Right cardiac atrium (tissue), 5 donors: ENCODE results near the gene MYOF. TPM values are rescaled to one million over a fixed set of nuclear protein-coding genes. Genes with fewer than 3 reads are reported as not detected.
A peak's percentile ranks its signal among the peaks of the same experiment; 100 is the strongest.

Experiments
- ATAC-seq, 2 donors: fragments of 200-7000 bp; cut with Tn5 transposase; one replicate each; pipeline versions ENCODE4 v1.8.0 to v1.9.1; 2020; ENCODE audit warnings: moderate library complexity in 2 of 2, mild to moderate bottlenecking in 1 of 2
- DNase-seq, 3 donors: peaks; one replicate each; pipeline ENCODE4 v3.0.0-alpha.2; 2020
- H3K27ac ChIP-seq: one replicate; pipeline ENCODE4 v1.5.1; 2013; ENCODE audit warnings: mild to moderate bottlenecking, low read length, control low read depth, moderate library complexity
- H3K27me3 ChIP-seq: one replicate; pipeline ENCODE4 v1.6.1; 2013; ENCODE audit not compliant: control insufficient read depth, insufficient read depth
- H3K4me1 ChIP-seq: one replicate; pipeline ENCODE4 v1.6.1; 2013; ENCODE audit warnings: low read length; ENCODE audit not compliant: control insufficient read depth, insufficient read depth
- H3K4me3 ChIP-seq: one replicate; pipeline ENCODE4 v1.5.1; 2013; ENCODE audit warnings: low read length, control low read depth
- H3K9me3 ChIP-seq: one replicate; pipeline ENCODE4 v1.6.1; 2013; ENCODE audit warnings: low read length; ENCODE audit not compliant: control insufficient read depth
- WGBS: extraction: QIAGEN DNeasy Blood & Tissue Kit; methylation state at CpG from one replicate; pipeline ENCODE4 v1.1.7; 2013; 5-methylcytosine and 5-hydroxymethylcytosine counted together
- intact Hi-C, 4 donors: fragments of 100-400 bp; cut with DNase I; formaldehyde crosslinking; loops; one replicate each; pipeline versions ENCODE4 v1.11.0 to v1.14.0; 2022 to 2023
- polyA plus RNA-seq: library from polyadenylated mRNA; stranded (reverse); fragments of 200-250 nt; gene quantifications from one replicate; pipeline ENCODE4 v1.2.3, GENCODE V29; 2013
- total RNA-seq, 4 donors: library from RNA; stranded (reverse); fragmentation: NEBNext Ultra II Directional; extraction: Animal tissue kit (Norgen Biotek cat#: 25700); gene quantifications; one replicate each; pipeline ENCODE4 v1.2.1, GENCODE V29; 2021
- donor health status: healthy with polysubstance abuse.
- donor health status: DM: no; HTN: yes; CAD: no.
- donor health status: DM: no; HTN: no; CAD: no.
- donor health status: DM: no; HTN: yes; CAD: no; lungs with severe emphysema.
- donor health status: DM: yes; HTN: yes; CAD: no.

MYOF gene
- total and polyA plus RNA-seq, 5 donors, result 5.5 to 25.0 (median 15.6) TPM

DNA sequence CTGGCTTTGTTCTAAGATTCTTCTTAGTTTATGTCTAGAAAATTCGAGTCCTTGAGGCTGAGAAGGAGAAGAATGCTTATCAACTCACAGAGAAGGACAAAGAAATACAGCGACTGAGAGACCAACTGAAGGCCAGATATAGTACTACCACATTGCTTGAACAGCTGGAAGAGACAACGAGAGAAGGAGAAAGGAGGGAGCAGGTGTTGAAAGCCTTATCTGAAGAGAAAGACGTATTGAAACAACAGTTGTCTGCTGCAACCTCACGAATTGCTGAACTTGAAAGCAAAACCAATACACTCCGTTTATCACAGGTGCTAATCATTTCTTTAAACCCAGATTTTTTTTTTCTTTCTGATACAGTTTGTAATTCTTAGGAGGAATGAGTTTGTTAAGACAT, 20.9 kb upstream of the MYOF start:
- Histone ChIP-seq H3K4me3 (no peak overlapping the region), H3K4me1 (no peaks in the 10 kb centered on the region), H3K9me3 (no peaks in the 10 kb centered on the region), H3K27me3 (no peaks in the 10 kb centered on the region), H3K27ac (no peak overlapping the region)
- WGBS, result 42% methylated on average over 6 of the region's 6 CpGs
- no peak for ATAC-seq
- intact Hi-C loops, result no loop called here
- DNase-seq, result no peak

DNA sequence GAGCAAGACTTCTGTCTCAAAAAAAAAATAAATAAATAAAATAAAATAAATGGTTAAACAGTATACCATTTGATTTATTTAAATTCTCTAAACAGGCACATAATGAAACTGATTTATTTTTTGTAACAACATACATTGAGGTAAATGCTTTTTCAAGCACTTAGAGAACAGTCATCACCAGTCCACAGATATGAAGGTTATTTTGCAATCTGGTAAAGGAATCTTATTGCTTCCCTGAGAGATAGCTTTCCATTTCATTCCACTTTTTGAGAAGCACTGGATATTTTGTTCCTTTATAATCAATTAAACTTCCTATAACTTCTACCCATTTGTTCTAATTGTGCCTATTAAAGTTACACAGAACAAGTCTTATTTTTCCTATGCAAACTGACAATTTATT, 19.5 kb upstream of the MYOF start:
- Histone ChIP-seq H3K4me1 (no peaks in the 10 kb centered on the region), H3K4me3 (no peak overlapping the region), H3K27me3 (no peaks in the 10 kb centered on the region), H3K27ac (no peak overlapping the region), H3K9me3 (no peaks in the 10 kb centered on the region)
- ATAC-seq, result no peak
- no peak for DNase-seq
- intact Hi-C loops, result no loop called here

DNA sequence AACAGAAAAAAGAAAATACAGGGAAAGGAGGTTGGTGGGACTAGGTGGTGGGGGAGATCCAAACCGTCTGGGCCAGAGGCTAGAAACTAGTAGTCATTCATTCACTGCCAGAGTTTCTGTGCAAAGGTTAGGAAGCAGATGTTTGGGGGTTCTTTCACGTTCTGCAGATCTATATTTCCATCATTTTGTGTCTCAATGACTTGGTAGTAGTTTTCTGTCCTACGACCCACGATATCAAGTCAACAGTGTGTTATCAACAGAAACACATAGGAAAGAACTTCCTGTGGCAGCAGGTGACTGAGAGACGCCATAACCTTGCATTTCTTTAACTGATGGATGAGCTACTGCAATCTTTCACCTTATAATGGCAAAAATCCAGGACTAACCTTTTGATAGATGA, 16.0 kb upstream of the MYOF start:
- 52% methylated on average over 5 of the region's 5 CpGs for WGBS
- Histone ChIP-seq H3K27me3 (no peaks in the 10 kb centered on the region), H3K27ac (no peak overlapping the region), H3K4me3 (no peak overlapping the region), H3K4me1 (no peaks in the 10 kb centered on the region), H3K9me3 (no peaks in the 10 kb centered on the region)
- intact Hi-C loops, result no loop called here
- ATAC-seq (no peak), DNase-seq (no peak)

DNA sequence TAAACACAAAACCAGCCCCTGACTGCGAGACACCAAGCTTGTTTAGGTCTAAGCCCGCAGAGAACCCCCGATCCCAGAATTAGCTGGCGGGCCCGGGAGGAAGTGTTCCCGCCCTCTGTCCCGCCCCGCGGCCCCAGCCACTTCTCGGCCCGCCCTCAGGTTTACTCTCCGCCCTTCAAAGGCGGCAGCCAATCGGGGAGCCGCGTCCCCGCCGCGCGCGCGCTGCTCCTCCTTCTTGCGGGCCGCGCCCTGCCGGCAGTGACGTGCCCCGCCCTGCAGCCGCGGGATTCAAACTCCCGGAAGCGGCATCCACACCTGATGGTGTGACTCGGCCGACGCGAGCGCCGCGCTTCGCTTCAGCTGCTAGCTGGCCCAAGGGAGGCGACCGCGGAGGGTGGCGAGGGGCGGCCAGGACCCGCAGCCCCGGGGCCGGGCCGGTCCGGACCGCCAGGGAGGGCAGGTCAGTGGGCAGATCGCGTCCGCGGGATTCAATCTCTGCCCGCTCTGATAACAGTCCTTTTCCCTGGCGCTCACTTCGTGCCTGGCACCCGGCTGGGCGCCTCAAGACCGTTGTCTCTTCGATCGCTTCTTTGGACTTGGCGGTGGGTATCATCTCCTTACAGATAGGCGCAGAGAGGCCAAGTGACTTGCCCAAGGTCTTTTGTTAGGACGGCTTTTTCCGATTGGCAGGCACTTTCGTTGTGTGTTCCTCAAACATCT, 14.3 kb upstream of the MYOF start, which contains the start of gene CEP55:
Gene CEP55, plus strand, starts transcription at position 291 of the 720 bp plus-strand sequence. CDS start 3,440 bp downstream, outside the sequence.
- Histone ChIP-seq H3K4me1 (no peaks in the 10 kb centered on the region), H3K4me3 (peak within 1 kb of the TSS; percentile 68), H3K27me3 (no peaks in the 10 kb centered on the region), H3K9me3 (no peaks in the 10 kb centered on the region), H3K27ac (peak within 1 kb of the TSS; percentile 6)
- WGBS, result under 1% methylated on average over 68 of the region's 68 CpGs
- intact Hi-C loops, result no loop called here
- ATAC-seq, result peak; percentile 100
- peak; percentile 95 to 98 (median 98) for DNase-seq

DNA sequence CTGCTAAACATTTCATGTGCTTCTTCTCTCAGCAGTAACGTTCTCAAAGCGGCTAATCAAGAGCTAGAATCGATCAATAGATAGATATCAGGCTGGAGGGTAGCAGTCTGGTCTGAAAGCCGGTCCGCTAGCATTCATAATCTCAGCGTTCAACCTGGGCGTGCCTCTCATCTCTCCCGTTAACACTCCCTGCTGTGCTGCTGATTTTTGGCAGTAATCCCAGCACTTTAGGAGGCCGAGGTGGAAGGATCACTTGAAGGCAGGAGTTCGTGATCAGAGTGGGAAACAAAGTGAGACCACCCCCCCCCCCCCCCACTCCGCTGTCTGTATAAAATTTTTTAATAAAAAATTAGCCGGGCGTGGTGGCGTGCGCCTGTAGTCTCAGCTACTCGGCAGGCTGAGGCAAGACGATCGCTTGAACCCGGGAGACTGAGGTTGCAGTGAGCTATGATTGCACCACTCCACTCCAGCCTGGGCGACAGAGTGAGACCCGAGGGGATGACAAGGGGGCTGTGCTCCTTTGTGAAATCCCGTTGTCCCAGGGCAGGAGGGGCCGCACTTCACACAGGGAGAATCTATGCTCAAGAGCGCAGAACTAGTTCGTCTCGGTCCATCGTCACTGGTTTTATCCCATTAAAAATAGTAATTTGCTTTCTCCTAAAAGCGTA, 13.7 kb upstream of the MYOF start:
- under 1% methylated on average over 28 of the region's 28 CpGs for WGBS
- intact Hi-C loops, result no loop called here
- peak; percentile 64 to 72 for ATAC-seq
- Histone ChIP-seq H3K27ac (peak overlapping the region; percentile 6), H3K4me3 (peak overlapping the region; percentile 68), H3K9me3 (no peaks in the 10 kb centered on the region), H3K27me3 (no peaks in the 10 kb centered on the region), H3K4me1 (no peaks in the 10 kb centered on the region)
- peak; percentile 41 to 76 (median 65) for DNase-seq

DNA sequence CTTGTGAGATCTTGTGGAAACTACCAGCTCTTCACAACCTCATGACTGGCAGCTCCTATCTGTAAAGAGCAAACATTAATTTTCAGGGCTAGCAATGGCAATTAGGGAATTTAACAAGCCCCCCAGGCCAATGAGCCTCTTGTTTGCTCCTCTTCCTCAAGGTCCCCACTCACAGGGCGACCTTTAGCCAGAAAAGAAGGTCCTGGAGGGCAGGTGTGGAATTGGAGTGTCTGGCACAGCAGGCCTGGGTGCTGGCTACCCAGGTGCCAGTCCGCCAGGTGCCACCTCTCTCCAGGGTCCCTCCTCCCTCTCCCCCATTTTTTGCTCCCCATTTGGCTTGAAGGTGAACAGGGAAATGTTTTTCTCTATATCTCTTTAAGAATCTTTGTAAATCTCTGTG, 12.4 kb upstream of the MYOF start:
- no peak for DNase-seq
- ATAC-seq, result no peak
- H3K27ac ChIP-seq, result no peak overlapping the region
- no peak overlapping the region for H3K4me3 ChIP-seq
- H3K4me1 ChIP-seq, result no peaks in the 10 kb centered on the region
- WGBS, result 94% methylated on average over 2 of the region's 2 CpGs
- H3K9me3 ChIP-seq, result no peaks in the 10 kb centered on the region
- H3K27me3 ChIP-seq, result no peaks in the 10 kb centered on the region
- intact Hi-C loops, result no loop called here

DNA sequence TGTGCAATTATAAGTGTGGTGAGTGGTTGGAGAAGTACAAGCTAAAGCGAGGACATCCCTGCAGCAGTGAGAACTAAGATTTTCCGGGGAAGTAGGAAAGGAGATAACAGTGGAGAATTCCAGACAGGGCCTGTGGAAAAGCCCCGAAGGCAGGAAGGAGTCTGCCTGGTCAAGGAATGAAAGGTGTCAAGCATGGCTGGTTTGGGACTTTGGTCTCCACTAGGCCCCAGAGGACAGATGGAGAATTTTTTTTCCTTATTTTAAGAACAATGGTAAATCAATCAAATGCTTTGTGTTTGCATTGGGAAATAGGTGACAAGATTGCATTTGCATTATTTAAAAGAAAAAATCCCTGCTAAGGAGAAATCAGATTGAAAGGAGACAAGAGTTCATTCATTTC, 11.0 kb upstream of the MYOF start:
- H3K27me3 ChIP-seq, result no peaks in the 10 kb centered on the region
- no peak overlapping the region for H3K4me3 ChIP-seq
- WGBS, result 67% methylated on average over 3 of the region's 3 CpGs
- intact Hi-C loops, result no loop called here
- DNase-seq (no peak), ATAC-seq (no peak)
- no peak overlapping the region for H3K27ac ChIP-seq
- no peaks in the 10 kb centered on the region for H3K9me3 ChIP-seq
- no peaks in the 10 kb centered on the region for H3K4me1 ChIP-seq

DNA sequence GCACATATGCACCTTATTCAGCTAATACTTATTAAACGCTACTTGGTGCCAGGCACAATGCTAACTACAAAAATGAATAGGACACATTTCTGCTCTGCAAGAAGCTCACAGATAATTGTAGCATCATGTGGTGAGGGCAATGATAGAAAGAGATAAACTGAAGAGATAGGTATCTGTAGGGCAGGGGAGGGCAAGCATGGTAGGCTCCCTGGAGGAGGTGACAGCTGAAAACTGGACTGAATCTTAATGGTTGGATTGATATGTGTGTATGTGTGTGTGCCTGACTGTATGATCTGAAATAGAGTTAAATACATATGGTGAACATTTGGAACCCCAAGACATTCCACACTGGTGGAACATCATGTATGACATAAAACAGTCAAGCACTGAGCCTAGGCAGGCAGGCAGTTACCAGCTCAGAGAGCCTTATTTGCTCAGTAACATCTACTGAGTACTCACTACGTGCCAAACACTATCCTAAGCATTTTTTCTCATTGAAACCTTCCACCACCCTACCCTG, 9.5 kb upstream of the MYOF start:
- H3K27me3 ChIP-seq, result no peaks in the 10 kb centered on the region
- WGBS, result 83% methylated on average over 2 of the region's 2 CpGs
- H3K4me1 ChIP-seq, result no peaks in the 10 kb centered on the region
- DNase-seq (no peak), ATAC-seq (no peak)
- H3K27ac ChIP-seq, result no peak overlapping the region
- no peaks in the 10 kb centered on the region for H3K9me3 ChIP-seq
- intact Hi-C loops, result no loop called here
- no peak overlapping the region for H3K4me3 ChIP-seq

DNA sequence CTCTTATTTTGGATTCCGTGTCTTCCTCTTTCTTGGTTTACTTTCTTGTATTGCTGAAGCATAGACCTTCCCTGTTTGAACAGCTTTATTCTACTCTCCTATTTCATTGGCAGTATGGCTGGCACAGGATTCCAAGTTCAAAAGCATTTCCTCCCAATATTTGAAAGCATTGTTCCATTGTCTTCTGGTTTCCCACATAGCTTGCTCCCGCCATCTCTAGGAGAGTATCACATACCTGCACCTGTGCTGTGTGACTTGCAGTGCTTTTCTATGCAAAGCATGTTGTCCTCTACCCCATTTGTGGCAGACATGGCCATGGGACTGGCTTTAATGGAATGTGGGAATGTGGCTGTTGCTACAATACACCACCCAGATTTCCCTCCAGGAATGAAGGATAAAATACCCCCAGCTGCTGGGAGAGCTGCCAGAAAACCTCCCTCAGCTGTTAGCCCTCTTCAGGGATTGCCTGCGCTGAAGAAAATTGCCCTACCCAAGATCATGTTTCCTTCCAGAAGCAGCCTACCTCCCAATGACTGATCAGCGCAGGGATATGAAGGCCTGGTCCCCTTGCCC, 6.9 kb upstream of the MYOF start:
- no peaks in the 10 kb centered on the region for H3K27me3 ChIP-seq
- no peaks in the 10 kb centered on the region for H3K4me1 ChIP-seq
- H3K27ac ChIP-seq, result no peak overlapping the region
- ATAC-seq, result no peak
- no peaks in the 10 kb centered on the region for H3K9me3 ChIP-seq
- H3K4me3 ChIP-seq, result no peak overlapping the region
- intact Hi-C loops, result no loop called here
- WGBS, result 86% methylated on average over 4 of the region's 4 CpGs
- no peak for DNase-seq

DNA sequence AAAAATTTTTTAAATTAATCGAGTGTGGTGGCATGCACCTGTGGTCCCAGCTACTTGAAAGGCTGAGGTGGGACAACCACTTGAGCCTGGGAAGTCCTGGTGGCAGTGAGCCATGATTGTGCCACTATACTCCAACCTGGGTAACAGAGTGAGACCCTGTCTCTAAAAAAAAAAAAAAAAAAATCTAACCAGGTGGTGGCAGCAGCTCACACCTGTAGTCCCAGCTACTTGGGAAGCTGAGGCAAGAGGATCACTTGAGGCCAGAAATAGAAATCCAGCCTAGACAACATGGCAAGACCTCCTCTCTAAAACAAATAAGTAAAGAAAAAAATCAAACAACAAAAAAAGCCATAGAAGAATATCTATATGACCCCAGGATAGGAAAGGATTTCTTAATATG, 3.6 kb upstream of the MYOF start:
- intact Hi-C loops, result no loop called here
- Histone ChIP-seq H3K4me1 (no peaks in the 10 kb centered on the region), H3K27ac (no peak overlapping the region), H3K4me3 (no peak overlapping the region), H3K9me3 (no peaks in the 10 kb centered on the region), H3K27me3 (no peaks in the 10 kb centered on the region)
- 30% methylated on average over 1 of the region's 1 CpG for WGBS
- DNase-seq (no peak), ATAC-seq (no peak)

DNA sequence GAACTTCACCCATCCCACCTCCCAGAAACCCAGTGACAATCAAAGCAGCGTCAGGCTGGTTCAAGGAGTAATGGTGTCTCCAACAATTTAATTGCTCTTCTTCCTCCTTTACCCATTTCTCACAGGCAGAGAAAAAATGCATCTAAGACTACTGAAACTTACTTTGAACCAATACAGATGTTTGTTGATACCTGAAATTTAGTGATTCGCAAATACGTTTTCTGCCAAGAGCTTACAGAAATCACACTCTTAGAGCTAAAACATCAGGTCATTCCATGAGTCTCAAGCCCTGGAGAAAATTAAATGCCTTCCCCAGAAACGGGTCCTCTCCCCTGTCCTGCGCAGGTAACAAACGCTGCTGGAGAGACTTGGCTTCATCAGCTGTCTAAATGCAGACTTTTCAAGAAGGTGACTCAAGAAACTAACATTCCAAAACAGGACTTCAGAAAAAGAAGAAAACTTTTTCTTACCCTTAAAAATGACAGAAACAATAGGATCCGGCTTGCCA, 443 bp downstream of the MYOF start:
- DNase-seq (no peak), ATAC-seq (peak in 1 of 2 donors; percentile 22)
- H3K9me3 ChIP-seq, result no peaks in the 10 kb centered on the region
- H3K27me3 ChIP-seq, result no peaks in the 10 kb centered on the region
- H3K4me1 ChIP-seq, result no peaks in the 10 kb centered on the region
- H3K4me3 ChIP-seq, result peak overlapping the region; percentile 98
- peak overlapping the region; percentile 86 for H3K27ac ChIP-seq
- WGBS, result 28% methylated on average over 7 of the region's 7 CpGs
- intact Hi-C loops, result loop anchor here (1.0 to 5.0 kb wide), 4 partner anchors 101 to 105 kb away; no protein-coding TSS in a partner anchor
